IMR-90 (cell line): Measurements from ENCODE around the gene PAK1IP1. TPM values are rescaled to one million over a fixed set of nuclear protein-coding genes. Genes with fewer than 3 reads are reported as not detected.

ENCODE experiments used
- ATAC-seq: fragments of 200-7000 bp; cut with Tn5 transposase; 2 replicates; pipeline ENCODE4 v1.9.1; 2020; ENCODE audit warnings: low read depth, mild to moderate bottlenecking, moderate library complexity
- BruUV-seq: library from RNA; stranded (reverse); fragments of 400-500 nt; replicated peaks from 2 replicates; lab custom pipeline; 2021; lab: Mats Ljungman, UMichigan
- CTCF ChIA-PET: fragments of 300-600 bp; formaldehyde crosslinking; extraction: SDS; loops from one replicate; lab custom pipeline; 2021; ENCODE audit warnings: antibody characterized with exemption; lab: Yijun Ruan, JAX
- POLR2A ChIA-PET: fragments of 300-600 bp; sonication (Branson Sonifier 250); formaldehyde crosslinking; loops from one replicate; lab custom pipeline; 2022; ENCODE audit warnings: antibody characterized with exemption; ENCODE audit not compliant: unreplicated experiment; lab: Charles Lee
- DNase-seq: peaks from one replicate; pipeline ENCODE4 v3.0.0; 2013
- H2AFZ ChIP-seq: replicated peaks from 2 replicates; pipeline ENCODE3; 2013; ENCODE audit warnings: low read length, mild to moderate bottlenecking; ENCODE audit not compliant: poor library complexity
- H2AK5ac ChIP-seq: 2 replicates; pipeline ENCODE4 v1.6.1; 2013; ENCODE audit warnings: low read depth, low read length, inconsistent platforms
- H2AK9ac ChIP-seq: replicated peaks from 2 replicates; pipeline ENCODE3; 2013; ENCODE audit warnings: mild to moderate bottlenecking, low read depth, low read length, moderate library complexity; ENCODE audit not compliant: poor library complexity
- H2BK120ac ChIP-seq: 2 replicates; pipeline ENCODE4 v1.6.1; 2013; ENCODE audit warnings: low read depth, low read length, inconsistent platforms
- H2BK15ac ChIP-seq: 3 replicates; pipeline ENCODE4 v1.6.1; 2013; ENCODE audit warnings: low read depth, low read length, inconsistent platforms
- H2BK20ac ChIP-seq: 2 replicates; pipeline ENCODE4 v1.6.1; 2013; ENCODE audit warnings: low read depth, mild to moderate bottlenecking, inconsistent platforms, low read length, moderate library complexity
- H2BK5ac ChIP-seq: 2 replicates; pipeline ENCODE4 v1.6.1; 2013; ENCODE audit warnings: mild to moderate bottlenecking, low read depth, low read length, inconsistent platforms; ENCODE audit not compliant: poor library complexity, severe bottlenecking
- H3K14ac ChIP-seq: replicated peaks from 2 replicates; pipeline ENCODE4 v1.6.1; 2013; ENCODE audit warnings: low read depth, low read length, inconsistent platforms
- H3K18ac ChIP-seq: 2 replicates; pipeline ENCODE4 v1.6.1; 2013; ENCODE audit warnings: low read depth, low read length, control low read depth
- H3K23ac ChIP-seq: 2 replicates; pipeline ENCODE4 v1.6.1; 2013; ENCODE audit warnings: low read depth, low read length, inconsistent platforms
- H3K27ac ChIP-seq: 2 replicates; pipeline ENCODE4 v1.5.1; 2013; ENCODE audit warnings: mild to moderate bottlenecking, control low read depth, low read length; ENCODE audit not compliant: insufficient read depth
- H3K27me3 ChIP-seq: 2 replicates; pipeline ENCODE4 v1.6.1; 2013; ENCODE audit warnings: low read length; ENCODE audit not compliant: control insufficient read depth, insufficient read depth
- H3K36me3 ChIP-seq: 2 replicates; pipeline ENCODE4 v1.6.1; 2013; ENCODE audit warnings: low read length, mixed read lengths; ENCODE audit not compliant: control insufficient read depth, insufficient read depth
- H3K4ac ChIP-seq: 2 replicates; pipeline ENCODE4 v1.6.1; 2013; ENCODE audit warnings: low read depth, low read length, inconsistent platforms
- H3K4me1 ChIP-seq: 2 replicates; pipeline ENCODE4 v1.6.1; 2013; ENCODE audit warnings: low read length, mixed read lengths; ENCODE audit not compliant: control insufficient read depth, insufficient read depth
- H3K4me2 ChIP-seq: 2 replicates; pipeline ENCODE4 v1.6.1; 2013; ENCODE audit warnings: low read depth, mild to moderate bottlenecking, control low read depth, low read length, moderate library complexity
- H3K4me3 ChIP-seq: 2 replicates; pipeline ENCODE4 v1.5.1; 2013; ENCODE audit warnings: low read depth, mild to moderate bottlenecking, control low read depth, low read length, moderate library complexity; ENCODE audit not compliant: insufficient read depth
- H3K56ac ChIP-seq: 2 replicates; pipeline ENCODE4 v1.6.1; 2013; ENCODE audit warnings: low read length, inconsistent platforms; ENCODE audit not compliant: insufficient read depth; ENCODE audit errors: extremely low read depth
- H3K79me1 ChIP-seq, 2 experiments: 2 replicates each; pipeline ENCODE4 v1.6.1; 2013; ENCODE audit warnings: low read length in 2 of 2, inconsistent platforms in 1 of 2, low read depth in 1 of 2
- H3K9ac ChIP-seq: 2 replicates; pipeline ENCODE4 v1.6.1; 2013; ENCODE audit warnings: low read depth, low read length, control low read depth
- H3K9me1 ChIP-seq: 2 replicates; pipeline ENCODE4 v1.6.1; 2013; ENCODE audit warnings: low read length, inconsistent platforms; ENCODE audit not compliant: insufficient read depth
- H3K9me3 ChIP-seq: 2 replicates; pipeline ENCODE4 v1.6.1; 2013; ENCODE audit warnings: low read length; ENCODE audit not compliant: control insufficient read depth, insufficient read depth
- H4K20me1 ChIP-seq: 2 replicates; pipeline ENCODE4 v1.6.1; 2013; ENCODE audit warnings: low read length, inconsistent platforms; ENCODE audit not compliant: insufficient read depth
- H4K5ac ChIP-seq: 2 replicates; pipeline ENCODE4 v1.6.1; 2013; ENCODE audit warnings: mild to moderate bottlenecking, low read depth, low read length, control low read depth
- H4K8ac ChIP-seq, 2 experiments: 2 replicates each; pipeline ENCODE4 v1.6.1; 2013; ENCODE audit warnings: low read depth in 2 of 2, low read length in 2 of 2, control low read depth in 1 of 2, inconsistent platforms in 1 of 2
- H4K91ac ChIP-seq: 2 replicates; pipeline ENCODE4 v1.6.1; 2013; ENCODE audit warnings: low read depth, low read length, inconsistent platforms; ENCODE audit not compliant: insufficient read depth
- NFE2L2 ChIP-seq: fragments of 150-350 bp; IDR thresholded peaks from 2 replicates; pipeline ENCODE4 v1.6.1; 2016; ENCODE audit warnings: low read depth, mild to moderate bottlenecking, low read length
- RCOR1 ChIP-seq: IDR thresholded peaks from 2 replicates; pipeline ENCODE4 v1.6.1; 2012; ENCODE audit warnings: mild to moderate bottlenecking, low read length, improper control_type of control experiment; ENCODE audit not compliant: insufficient replicate concordance
- WGBS, 2 experiments: methylation state at CpG; one replicate each; pipeline versions ENCODE4 v1.1.5 to v1.1.7; 2013; ENCODE audit warnings: missing lambda C conversion rate in 2 of 2; ENCODE audit not compliant: insufficient read length in 1 of 2; ENCODE audit errors: extremely low coverage in 2 of 2; 5-methylcytosine and 5-hydroxymethylcytosine counted together
- dilution Hi-C: fragments of 300-500 bp; cut with HindIII; formaldehyde crosslinking; loops from one replicate; pipeline ENCODE4 v1.14.3; 2018; ENCODE audit warnings: low sequenced_read_pairs; ENCODE audit not compliant: unreplicated experiment
- in situ Hi-C: fragments of 300-500 bp; cut with MboI; formaldehyde crosslinking; loops from 3 replicates; pipeline ENCODE4 v1.14.3; 2019; ENCODE audit warnings: low sequenced_read_pairs, inconsistent platforms, mixed read lengths
- intact Hi-C: fragments of 100-400 bp; cut with micrococcal nuclease; formaldehyde crosslinking; loops from 2 replicates; pipeline ENCODE4 v1.10.0; 2022
- polyA plus RNA-seq, 3 experiments: library from polyadenylated mRNA; depleted of rRNA; stranded (reverse); fragments of >200 nt; gene quantifications; 2 replicates each; pipeline ENCODE4 v1.2.3, GENCODE V29; 2012; ENCODE audit warnings: low replicate concordance in 1 of 3
- total RNA-seq: library from RNA; depleted of rRNA; stranded (reverse); fragments of >200 nt; gene quantifications from 2 replicates; pipeline ENCODE4 v1.2.3, GENCODE V29; 2012
- TF ChIP-seq, protein P1 (sequence below): fragments of 150-350 bp; IDR thresholded peaks from 2 replicates; pipeline ENCODE4 v1.6.1; 2017; ENCODE audit warnings: mild to moderate bottlenecking, antibody characterized with exemption, low read length, low read depth

Gene PAK1IP1
- total and polyA plus RNA-seq, 2 of the 4 experiments (the other 2 are of a cell fraction) = 16.9 to 22.9 TPM

DNA sequence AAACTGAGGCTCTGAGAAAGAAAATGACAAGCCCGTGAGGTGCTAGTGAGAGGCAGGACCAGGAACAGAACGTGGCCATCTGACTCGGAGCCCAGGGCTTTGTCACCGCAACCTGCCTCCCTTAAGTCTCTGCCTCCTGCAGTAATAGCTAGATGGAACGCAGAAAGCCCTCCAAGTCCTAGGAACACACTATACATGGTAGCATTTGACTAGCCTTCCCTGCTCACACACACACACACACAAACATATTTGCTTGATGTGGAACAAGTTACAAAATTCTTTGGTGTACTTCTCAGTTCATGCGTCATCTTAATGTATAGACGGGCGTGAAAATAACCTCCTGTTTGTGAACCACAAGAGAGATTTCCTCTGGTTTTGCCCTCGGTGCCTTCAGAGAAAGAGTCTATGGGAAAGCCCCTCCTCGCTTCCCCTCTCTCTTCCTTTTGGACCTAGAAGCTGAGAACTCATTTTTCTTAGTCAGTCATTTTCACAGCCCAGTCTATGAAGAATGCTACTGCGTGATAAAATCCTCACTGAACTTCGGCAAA, 39.2 kb upstream of the PAK1IP1 start:
- H3K9me1 ChIP-seq = no peaks in the 10 kb centered on the region

More for the DNA sequence above, 39.2 kb upstream of the PAK1IP1 start:
- Histone ChIP-seq H2BK20ac (no peak overlapping the region), H2AK5ac (no peak overlapping the region), H3K14ac (no peak overlapping the region), H4K5ac (no peak overlapping the region), H2AFZ (no peak overlapping the region), H3K79me1 (no peaks in the 10 kb centered on the region), H2AK9ac (no peak overlapping the region), H3K9me3 (no peaks in the 10 kb centered on the region; the same call in 1 of the 2 replicates), H4K8ac (no peak overlapping the region), H3K56ac (no peak overlapping the region), H3K36me3 (no peaks in the 10 kb centered on the region), H2BK120ac (no peak overlapping the region), H2BK5ac (no peak overlapping the region), H4K20me1 (no peaks in the 10 kb centered on the region), H3K4me1 (no peaks in the 10 kb centered on the region), H3K9ac (no peak overlapping the region), H3K4me3 (no peak overlapping the region), H3K4ac (no peak overlapping the region), H3K27ac (no peak overlapping the region), H3K18ac (no peak overlapping the region), H3K23ac (no peak overlapping the region), H4K91ac (no peak overlapping the region), H3K27me3 (no peaks in the 10 kb centered on the region; the same call in 1 of the 2 replicates), H3K4me2 (no peak overlapping the region), H2BK15ac (no peak overlapping the region)
- no peak for DNase-seq
- no peak for ATAC-seq
- WGBS, 2 experiments = no CpG with 5 or more reads among the region's 12 CpGs
- dilution Hi-C loops = no loop called here
- intact Hi-C loops = no loop called here
- POLR2A ChIA-PET = no interaction called here
- TF ChIP-seq RCOR1 (no peak), NFE2L2 (no peak)
- TF ChIP-seq, protein P1, sequence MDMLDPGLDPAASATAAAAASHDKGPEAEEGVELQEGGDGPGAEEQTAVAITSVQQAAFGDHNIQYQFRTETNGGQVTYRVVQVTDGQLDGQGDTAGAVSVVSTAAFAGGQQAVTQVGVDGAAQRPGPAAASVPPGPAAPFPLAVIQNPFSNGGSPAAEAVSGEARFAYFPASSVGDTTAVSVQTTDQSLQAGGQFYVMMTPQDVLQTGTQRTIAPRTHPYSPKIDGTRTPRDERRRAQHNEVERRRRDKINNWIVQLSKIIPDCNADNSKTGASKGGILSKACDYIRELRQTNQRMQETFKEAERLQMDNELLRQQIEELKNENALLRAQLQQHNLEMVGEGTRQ = no peak
- BruUV-seq = no TSS peak
- CTCF ChIA-PET = no interaction called here
- in situ Hi-C loops = no loop called here
